H9 (cell line): ENCODE data around the gene FFAR1. TPM values are rescaled to one million over a fixed set of nuclear protein-coding genes. Genes with fewer than 3 reads are reported as not detected.

Experiments used
- DNase-seq: peaks from one replicate; pipeline ENCODE4 v3.0.0-alpha.2; 2017
- H2AFZ ChIP-seq: one replicate; pipeline ENCODE4 v1.6.1; 2013; ENCODE audit warnings: mild to moderate bottlenecking, low read length, control low read depth, moderate library complexity
- H2AK5ac ChIP-seq: 2 replicates; pipeline ENCODE4 v1.6.1; 2013; ENCODE audit warnings: low read length, control low read depth, mixed read lengths; ENCODE audit not compliant: insufficient read length
- H2BK120ac ChIP-seq: one replicate; pipeline ENCODE4 v1.6.1; 2013; ENCODE audit warnings: low read depth, mild to moderate bottlenecking, low read length, control low read depth, inconsistent platforms; ENCODE audit not compliant: poor library complexity, severe bottlenecking
- H2BK12ac ChIP-seq: 2 replicates; pipeline ENCODE4 v1.6.1; 2013; ENCODE audit warnings: low read length, control low read depth, mixed read lengths, low read depth; ENCODE audit not compliant: insufficient read length
- H2BK15ac ChIP-seq: 2 replicates; pipeline ENCODE4 v1.6.1; 2013; ENCODE audit warnings: low read depth, low read length, control low read depth
- H2BK20ac ChIP-seq: one replicate; pipeline ENCODE4 v1.6.1; 2013; ENCODE audit warnings: low read depth, mild to moderate bottlenecking, low read length, control low read depth, inconsistent platforms; ENCODE audit not compliant: poor library complexity, severe bottlenecking
- H2BK5ac ChIP-seq: 2 replicates; pipeline ENCODE4 v1.6.1; 2013; ENCODE audit warnings: low read length, control low read depth, mixed read lengths; ENCODE audit not compliant: insufficient read length
- H3K14ac ChIP-seq: 2 replicates; pipeline ENCODE4 v1.6.1; 2013; ENCODE audit warnings: low read length, control low read depth; ENCODE audit not compliant: insufficient read depth
- H3K18ac ChIP-seq: 2 replicates; pipeline ENCODE4 v1.6.1; 2013; ENCODE audit warnings: low read depth, mild to moderate bottlenecking, mixed read lengths, low read length, control low read depth; ENCODE audit not compliant: insufficient read length
- H3K23ac ChIP-seq: 2 replicates; pipeline ENCODE4 v1.6.1; 2013; ENCODE audit warnings: low read length, control low read depth, mixed read lengths, low read depth; ENCODE audit not compliant: insufficient read length
- H3K23me2 ChIP-seq: 2 replicates; pipeline ENCODE4 v1.6.1; 2013; ENCODE audit warnings: low read depth, mild to moderate bottlenecking, mixed read lengths, low read length, control low read depth; ENCODE audit not compliant: insufficient read length, poor library complexity, severe bottlenecking
- H3K27ac ChIP-seq: 2 replicates; pipeline ENCODE4 v1.5.1; 2013; ENCODE audit warnings: low read length, control low read depth, mixed read lengths, low read depth; ENCODE audit not compliant: insufficient read length
- H3K27me3 ChIP-seq: 2 replicates; pipeline ENCODE4 v1.6.1; 2013; ENCODE audit warnings: low read length, control low read depth, inconsistent platforms; ENCODE audit not compliant: insufficient read depth
- H3K4ac ChIP-seq: 2 replicates; pipeline ENCODE4 v1.6.1; 2013; ENCODE audit warnings: low read depth, mild to moderate bottlenecking, control low read depth, inconsistent platforms, low read length, moderate library complexity
- H3K4me1 ChIP-seq: 2 replicates; pipeline ENCODE4 v1.6.1; 2013; ENCODE audit warnings: low read length, control low read depth, inconsistent platforms; ENCODE audit not compliant: insufficient read depth
- H3K4me2 ChIP-seq: 2 replicates; pipeline ENCODE4 v1.6.1; 2013; ENCODE audit warnings: low read length, control low read depth, mixed read lengths; ENCODE audit not compliant: insufficient read length, insufficient read depth
- H3K56ac ChIP-seq: 2 replicates; pipeline ENCODE4 v1.6.1; 2013; ENCODE audit warnings: low read depth, mild to moderate bottlenecking, mixed read lengths, low read length, control low read depth; ENCODE audit not compliant: insufficient read length
- H3K79me1 ChIP-seq: 2 replicates; pipeline ENCODE4 v1.6.1; 2013; ENCODE audit warnings: low read depth, mild to moderate bottlenecking, moderate library complexity, low read length, control low read depth, inconsistent platforms; ENCODE audit not compliant: insufficient read depth, poor library complexity, severe bottlenecking
- H3K79me2 ChIP-seq: 2 replicates; pipeline ENCODE4 v1.6.1; 2013; ENCODE audit warnings: low read length, control low read depth, inconsistent platforms; ENCODE audit not compliant: insufficient read depth
- H3K9ac ChIP-seq: 2 replicates; pipeline ENCODE4 v1.6.1; 2013; ENCODE audit warnings: low read length, control low read depth, mixed read lengths; ENCODE audit not compliant: insufficient read length; ENCODE audit errors: extremely low read depth
- H3K9me3 ChIP-seq: one replicate; pipeline ENCODE4 v1.6.1; 2013; ENCODE audit warnings: low read depth, low read length, inconsistent platforms; ENCODE audit not compliant: control insufficient read depth
- H3T11ph ChIP-seq: one replicate; pipeline ENCODE4 v1.6.1; 2013; ENCODE audit warnings: mild to moderate bottlenecking, low read length, control low read depth, inconsistent platforms
- H4K20me1 ChIP-seq: one replicate; pipeline ENCODE4 v1.6.1; 2013; ENCODE audit not compliant: control insufficient read depth, insufficient read length, insufficient read depth
- H4K5ac ChIP-seq: 2 replicates; pipeline ENCODE4 v1.6.1; 2013; ENCODE audit warnings: low read depth, mild to moderate bottlenecking, mixed read lengths, low read length, control low read depth; ENCODE audit not compliant: insufficient read length
- H4K8ac ChIP-seq: replicated peaks from 2 replicates; pipeline ENCODE4 v1.6.1; 2013; ENCODE audit warnings: low read length, control low read depth, mixed read lengths, low read depth; ENCODE audit not compliant: insufficient read length
- H4K91ac ChIP-seq: 2 replicates; pipeline ENCODE4 v1.6.1; 2013; ENCODE audit warnings: low read depth, mild to moderate bottlenecking, moderate library complexity, mixed read lengths, low read length, control low read depth; ENCODE audit not compliant: insufficient read length
- H3K27ac Mint-ChIP-seq, 3 experiments: 2 replicates in 2 of 3; 3 replicates in 1 of 3; pipeline ENCODE4 v1.8.0; 2020 to 2021; ENCODE audit warnings: mixed read lengths in 3 of 3, mild to moderate bottlenecking in 1 of 3, moderate library complexity in 1 of 3
- H3K27me3 Mint-ChIP-seq: 2 replicates; pipeline ENCODE4 v1.8.0; 2021; ENCODE audit warnings: low read depth, mild to moderate bottlenecking, moderate library complexity, mixed read lengths
- H3K36me3 Mint-ChIP-seq, 3 experiments: 2 replicates in 2 of 3; 3 replicates in 1 of 3; pipeline ENCODE4 v1.8.0; 2020 to 2021; ENCODE audit warnings: low read depth in 3 of 3, mixed read lengths in 3 of 3; ENCODE audit not compliant: insufficient read depth in 1 of 3
- H3K4me1 Mint-ChIP-seq, 2 experiments: 2 replicates each; pipeline ENCODE4 v1.8.0; 2020; ENCODE audit warnings: mixed read lengths in 2 of 2
- H3K4me3 Mint-ChIP-seq, 2 experiments: 2 replicates in 1 of 2; 3 replicates in 1 of 2; pipeline ENCODE4 v1.8.0; 2020 to 2021; ENCODE audit warnings: mild to moderate bottlenecking in 2 of 2, mixed read lengths in 2 of 2, moderate library complexity in 1 of 2
- H3K9me3 Mint-ChIP-seq, 2 experiments: 2 replicates in 1 of 2; 3 replicates in 1 of 2; pipeline ENCODE4 v1.8.0; 2020; ENCODE audit warnings: mild to moderate bottlenecking in 2 of 2, mixed read lengths in 2 of 2, moderate library complexity in 1 of 2
- WGBS: extraction: QIAGEN DNeasy Blood & Tissue Kit; methylation state at CpG from one replicate; pipeline ENCODE4 v1.1.7; 2013; ENCODE audit warnings: missing lambda C conversion rate, low lambda C conversion rate, mixed read lengths; ENCODE audit not compliant: insufficient read length; ENCODE audit errors: extremely low coverage; 5-methylcytosine and 5-hydroxymethylcytosine counted together
- total RNA-seq: library from RNA; stranded (reverse); gene quantifications from 2 replicates; pipeline ENCODE4 v1.2.1, GENCODE V29; 2021
- TF ChIP-seq, protein P1 (sequence below): fragments of 200-600 bp; sonication (generic); conservative IDR thresholded peaks from 3 replicates; pipeline ENCODE4 v1.8.0; 2021; ENCODE audit warnings: antibody characterized with exemption, mild to moderate bottlenecking

FFAR1 gene
- total RNA-seq, 1 experiment from 2014 or later, result not detected

DNA sequence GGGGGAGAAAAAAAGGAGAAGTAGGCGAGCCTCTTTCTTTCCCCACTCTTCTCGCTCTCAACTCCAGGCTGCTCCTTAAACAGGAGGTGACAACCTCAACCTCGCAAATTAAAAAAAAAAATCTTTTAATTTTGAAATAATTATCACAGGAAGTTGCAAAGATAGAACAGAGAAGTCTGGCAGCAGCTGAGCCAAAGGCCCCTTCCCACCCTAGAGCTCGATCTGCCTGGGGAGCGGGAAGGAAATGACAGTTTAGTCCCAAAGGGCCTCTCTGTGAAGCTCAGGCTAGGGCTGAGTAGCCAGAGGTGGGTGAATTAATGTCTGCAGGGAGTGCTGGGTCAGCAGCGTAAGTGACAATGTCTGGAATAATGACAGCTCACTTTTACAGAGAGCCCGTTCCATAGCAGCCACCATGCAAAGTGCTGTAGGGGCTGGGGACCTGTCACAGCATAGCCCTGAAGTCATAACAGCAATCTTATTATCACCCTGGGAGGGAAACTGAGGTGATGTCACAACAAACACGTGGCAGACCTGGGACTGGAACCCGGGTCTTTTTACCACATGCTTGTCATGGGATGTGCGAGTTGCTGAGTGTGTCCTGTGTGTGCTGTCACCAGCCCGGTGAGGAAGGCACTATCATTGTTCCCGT lies 27.5 kb upstream of the FFAR1 start:
- Histone ChIP-seq H3K27ac (no peak overlapping the region), H3K9ac (no peak overlapping the region)
- H3K9me3 Mint-ChIP-seq, result peaks cover 4 to 11% of the 10 kb centered on the region in 2 experiments; a peak in 3 of 5 replicates

More for the DNA sequence above, 27.5 kb upstream of the FFAR1 start:
- Histone ChIP-seq H4K20me1 (no peaks in the 10 kb centered on the region), H3K79me1 (no peaks in the 10 kb centered on the region), H3K4me1 (no peaks in the 10 kb centered on the region), H4K5ac (no peak overlapping the region), H2BK120ac (no peak overlapping the region), H4K8ac (no peak overlapping the region), H4K91ac (no peak overlapping the region), H3K79me2 (no peaks in the 10 kb centered on the region), H3K18ac (no peak overlapping the region), H2BK15ac (no peak overlapping the region), H2AFZ (no peak overlapping the region), H3K56ac (no peak overlapping the region), H2BK20ac (no peak overlapping the region), H3K27me3 (no peaks in the 10 kb centered on the region), H3K14ac (no peak overlapping the region), H2BK5ac (no peak overlapping the region), H3K23me2 (no peaks in the 10 kb centered on the region), H3T11ph (no peak overlapping the region), H3K23ac (no peak overlapping the region), H3K4ac (no peak overlapping the region), H3K4me2 (no peak overlapping the region), H3K9me3 (no peaks in the 10 kb centered on the region), H2BK12ac (no peak overlapping the region), H2AK5ac (no peak overlapping the region)
- no peak overlapping the region for H3K27ac Mint-ChIP-seq
- H3K4me1 Mint-ChIP-seq, result no peaks in the 10 kb centered on the region
- WGBS, result no CpG with 5 or more reads among the region's 12 CpGs
- H3K36me3 Mint-ChIP-seq, result peaks cover 2 to 4% (median 4%) of the 10 kb centered on the region in 3 experiments; a peak in 1 of 7 replicates
- H3K27me3 Mint-ChIP-seq, result peaks cover 3% of the 10 kb centered on the region
- no peak overlapping the region for H3K4me3 Mint-ChIP-seq
- no peak for DNase-seq
- TF ChIP-seq, protein P1, sequence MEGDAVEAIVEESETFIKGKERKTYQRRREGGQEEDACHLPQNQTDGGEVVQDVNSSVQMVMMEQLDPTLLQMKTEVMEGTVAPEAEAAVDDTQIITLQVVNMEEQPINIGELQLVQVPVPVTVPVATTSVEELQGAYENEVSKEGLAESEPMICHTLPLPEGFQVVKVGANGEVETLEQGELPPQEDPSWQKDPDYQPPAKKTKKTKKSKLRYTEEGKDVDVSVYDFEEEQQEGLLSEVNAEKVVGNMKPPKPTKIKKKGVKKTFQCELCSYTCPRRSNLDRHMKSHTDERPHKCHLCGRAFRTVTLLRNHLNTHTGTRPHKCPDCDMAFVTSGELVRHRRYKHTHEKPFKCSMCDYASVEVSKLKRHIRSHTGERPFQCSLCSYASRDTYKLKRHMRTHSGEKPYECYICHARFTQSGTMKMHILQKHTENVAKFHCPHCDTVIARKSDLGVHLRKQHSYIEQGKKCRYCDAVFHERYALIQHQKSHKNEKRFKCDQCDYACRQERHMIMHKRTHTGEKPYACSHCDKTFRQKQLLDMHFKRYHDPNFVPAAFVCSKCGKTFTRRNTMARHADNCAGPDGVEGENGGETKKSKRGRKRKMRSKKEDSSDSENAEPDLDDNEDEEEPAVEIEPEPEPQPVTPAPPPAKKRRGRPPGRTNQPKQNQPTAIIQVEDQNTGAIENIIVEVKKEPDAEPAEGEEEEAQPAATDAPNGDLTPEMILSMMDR, result no peak
